Activated naive CD4-positive, alpha-beta T cell treated with anti-CD3 and anti-CD28 coated beads, Interleukin-2, amount 50 U/mL, for 16 hours (primary cell): ENCODE data around the gene TMEM141.

Experiments used
- DNase-seq: peaks from one replicate; pipeline ENCODE4 v3.0.0-alpha.2; 2020

TMEM141 gene

DNA sequence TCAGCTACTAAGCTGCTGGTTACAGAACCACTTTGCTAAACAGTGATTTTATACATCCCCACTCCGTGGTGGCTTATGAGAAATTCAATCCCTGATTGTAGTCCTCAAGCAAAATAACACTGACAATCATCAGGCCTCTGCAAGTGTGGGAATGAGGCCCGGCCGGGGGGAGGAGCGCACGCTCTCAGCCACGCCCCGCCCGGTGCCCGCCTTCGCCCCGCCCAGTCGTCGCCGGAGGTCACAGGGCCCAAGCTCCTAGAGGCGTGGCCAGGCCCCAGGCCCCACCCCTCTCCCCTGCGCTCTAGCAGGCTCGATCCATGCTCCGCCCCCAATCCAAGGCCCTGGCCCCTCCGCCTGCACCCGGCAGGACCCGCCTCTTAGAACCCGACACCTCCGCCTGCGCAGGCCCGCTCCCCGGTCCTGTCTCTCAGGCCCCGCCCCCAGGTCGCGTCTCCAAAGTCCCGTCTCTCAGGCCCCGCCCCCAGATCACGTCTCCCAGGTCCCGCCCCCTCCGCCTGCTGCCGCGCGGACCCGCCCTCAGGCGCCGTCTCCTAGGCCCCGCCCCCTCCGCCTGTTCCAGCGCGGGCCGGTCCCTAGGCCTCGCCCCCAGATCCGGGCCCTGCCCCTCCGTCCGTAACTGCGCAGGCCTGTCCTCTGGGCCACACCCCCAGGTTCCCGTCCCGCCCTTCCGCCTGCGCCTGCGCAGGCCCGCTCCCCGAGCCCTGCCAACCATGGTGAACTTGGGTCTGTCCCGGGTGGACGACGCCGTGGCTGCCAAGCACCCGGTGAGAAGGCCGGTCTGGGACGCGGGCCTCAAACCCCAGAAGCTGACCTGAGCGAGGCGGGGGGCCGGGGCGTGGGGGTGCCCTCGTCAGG, at the start of gene TMEM141:
TSS of gene TMEM141 (plus strand) at position 705 of the 876 bp plus-strand sequence. CDS start at position 732, 27 bp downstream.
- peak; percentile 100 for DNase-seq

DNA sequence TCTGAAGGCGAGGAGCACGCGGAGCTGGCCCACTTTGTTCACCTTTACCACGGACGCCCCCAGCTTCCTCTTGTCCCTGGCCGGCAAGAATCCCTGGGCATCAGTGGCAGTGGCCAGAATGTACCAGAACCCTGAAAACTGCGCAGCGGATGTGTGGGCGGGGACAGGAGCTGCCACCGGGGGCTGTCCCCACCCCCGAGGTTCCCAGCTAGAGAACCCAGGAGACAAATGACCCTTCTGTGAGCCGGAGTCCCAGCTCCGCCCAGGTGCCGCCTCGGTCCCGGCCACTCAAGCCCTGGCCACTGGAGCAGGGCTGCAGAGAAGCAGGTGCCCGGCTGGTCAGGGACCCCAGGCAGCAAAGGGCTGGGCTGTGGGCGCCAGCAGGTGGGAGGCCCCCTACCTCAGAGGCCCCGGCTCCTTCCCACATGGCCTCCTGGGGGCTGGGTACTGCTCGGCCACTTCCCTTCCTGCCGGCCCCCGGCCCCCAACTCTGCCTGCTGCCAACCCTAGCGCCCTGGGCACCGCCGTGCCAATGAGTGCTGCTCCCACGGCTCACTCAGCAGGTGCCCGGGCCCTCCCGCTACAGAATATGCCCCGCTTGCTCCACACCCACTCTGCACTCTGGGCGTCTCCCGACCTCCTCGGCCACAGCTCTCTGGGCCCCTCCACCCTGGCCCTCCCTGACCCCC, 49.1 kb upstream of the TMEM141 start:
- DNase-seq, result no peak

DNA sequence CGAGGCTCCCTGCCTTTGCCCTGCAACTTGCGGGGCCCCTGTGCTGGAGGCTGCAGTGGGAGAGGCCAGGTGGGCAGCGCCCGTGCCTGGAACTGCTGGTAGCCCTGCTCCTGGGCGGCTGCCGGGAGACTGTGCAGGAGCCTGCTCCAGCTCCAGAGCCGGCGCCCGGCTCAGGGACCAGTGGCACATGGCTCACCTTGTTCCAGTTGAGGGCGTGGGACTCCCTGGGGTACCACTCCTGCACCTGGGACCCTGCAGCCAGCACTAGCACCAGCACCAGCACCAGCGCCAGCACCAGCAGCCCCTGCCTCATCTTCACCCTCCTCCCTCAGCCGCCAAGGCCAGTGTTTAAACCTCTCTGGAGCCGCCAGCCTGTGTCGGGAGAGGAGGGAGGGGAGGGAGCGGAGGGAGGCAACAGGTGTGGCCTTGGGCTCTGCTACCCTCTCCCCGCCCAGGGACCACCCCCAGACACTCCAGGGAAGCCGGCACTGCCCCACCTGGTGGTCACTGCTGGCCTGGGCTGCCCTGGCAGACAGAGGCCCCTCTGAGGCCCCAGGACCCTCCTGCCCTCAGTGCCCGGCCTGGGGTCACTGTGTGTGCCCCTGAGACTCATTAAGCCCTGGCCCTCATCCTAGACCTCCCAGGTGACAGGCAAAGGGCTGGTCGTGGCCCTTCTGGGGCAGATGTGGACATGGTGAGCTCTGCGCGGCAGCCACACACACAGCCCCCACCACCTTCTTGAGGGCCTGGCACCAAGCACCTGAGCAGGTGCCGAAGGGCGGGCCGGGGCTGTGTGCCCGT, 48.4 kb upstream of the TMEM141 start, which contains the start of gene LCN10:
TSS of gene LCN10 (minus strand) at position 350 of the 801 bp plus-strand sequence. CDS start at position 313, 37 bp downstream.
- DNase-seq, result no peak

DNA sequence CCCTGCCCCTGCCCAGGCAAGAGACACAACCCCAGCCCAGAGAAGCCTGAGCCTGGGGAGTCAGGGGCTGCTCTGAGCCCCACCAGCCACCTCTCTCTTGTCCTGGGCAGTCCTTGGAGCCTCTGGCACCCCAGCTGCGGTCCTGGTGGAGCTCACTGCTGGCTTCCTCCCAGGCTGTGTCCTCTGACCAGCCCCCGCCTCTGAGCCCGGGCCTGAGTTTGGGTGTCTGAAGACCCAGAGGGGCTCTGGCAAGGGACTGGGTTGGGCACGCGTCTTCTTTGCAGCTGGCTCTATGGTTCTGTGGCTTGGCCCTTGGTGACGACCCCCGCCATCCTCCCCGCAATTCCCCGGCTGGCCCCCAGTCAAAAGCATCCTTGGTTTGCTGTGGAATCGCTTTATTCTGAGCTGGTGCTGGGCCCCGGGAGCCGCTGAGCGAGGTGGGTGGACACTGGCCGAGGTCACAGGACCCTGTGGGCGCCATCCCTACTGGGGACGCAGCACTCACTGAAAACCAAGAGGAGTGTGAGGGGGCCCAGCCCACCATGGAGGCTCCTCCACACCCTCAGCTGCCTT, 47.4 kb upstream of the TMEM141 start:
- no peak for DNase-seq

DNA sequence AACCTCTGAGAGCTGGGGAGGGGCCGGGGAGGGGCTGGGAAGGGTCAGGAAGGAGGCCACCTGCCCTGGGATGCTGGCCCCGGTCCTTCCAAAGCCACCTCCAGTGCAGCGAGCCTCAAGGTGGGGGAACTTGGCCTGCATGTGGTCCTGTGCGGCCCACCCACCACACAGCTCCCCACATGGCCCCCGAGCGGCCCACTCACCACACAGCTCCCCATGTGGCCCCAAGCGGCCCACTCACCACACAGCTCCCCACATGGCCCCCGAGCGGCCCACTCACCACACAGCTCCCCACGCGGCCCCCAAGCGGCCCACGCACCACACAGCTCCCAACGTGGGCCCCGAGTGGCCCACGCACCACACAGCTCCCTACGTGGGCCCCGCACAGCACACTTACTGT, 46.4 kb upstream of the TMEM141 start:
- no peak for DNase-seq

DNA sequence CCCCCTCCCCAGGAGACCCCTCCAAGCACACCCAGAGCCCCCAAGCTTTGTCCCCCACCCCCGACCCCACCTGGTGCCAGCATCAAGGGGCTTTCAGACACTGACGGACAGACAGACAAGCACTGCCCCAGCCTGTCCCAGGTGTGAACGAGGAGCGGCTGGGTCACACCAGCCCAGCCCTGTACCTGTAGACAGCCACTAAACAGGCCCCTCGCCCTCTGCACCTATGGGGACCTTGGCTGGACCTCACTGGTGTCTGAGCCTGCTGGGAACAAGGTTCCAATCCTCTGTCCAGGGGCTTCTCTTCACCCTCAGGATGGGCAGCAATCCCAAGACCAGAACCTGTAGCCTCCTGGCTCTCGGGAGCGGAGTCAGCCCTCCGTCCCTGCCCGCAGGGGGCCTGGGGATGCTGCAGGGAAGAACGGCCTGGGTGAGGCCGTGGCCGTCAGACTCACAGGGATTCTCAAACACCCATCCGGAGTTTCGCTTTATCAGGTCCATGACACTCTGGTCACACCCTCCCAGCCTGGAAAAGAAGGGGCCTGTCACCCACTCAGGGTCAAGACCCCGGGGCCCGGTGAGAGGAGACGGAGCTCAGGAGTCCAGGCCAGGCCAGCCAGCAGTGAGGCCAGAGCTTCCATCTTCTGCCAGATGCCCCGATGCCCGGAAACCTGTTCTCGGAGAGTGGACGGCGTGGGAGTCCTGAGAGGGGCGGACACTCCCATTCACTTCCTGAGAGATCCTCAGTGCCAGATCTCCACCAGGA, 45.6 kb upstream of the TMEM141 start:
- DNase-seq, result no peak

DNA sequence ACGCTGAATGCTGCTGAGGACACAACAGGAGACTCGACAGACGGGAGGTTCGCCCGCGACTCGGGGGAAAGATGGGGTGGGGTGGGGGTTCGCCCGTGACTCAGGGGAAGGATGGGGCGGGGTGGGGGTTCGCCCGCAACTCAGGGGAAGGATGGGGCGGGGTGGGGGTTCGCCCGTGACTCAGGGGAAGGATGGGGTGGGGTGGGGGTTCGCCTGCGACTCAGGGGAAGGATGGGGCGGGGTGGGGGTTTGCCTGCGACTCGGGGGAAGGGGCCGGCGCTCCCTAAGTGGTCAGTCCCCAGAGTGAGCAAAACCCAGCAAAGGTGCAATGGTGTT, 45.0 kb upstream of the TMEM141 start:
- no peak for DNase-seq

DNA sequence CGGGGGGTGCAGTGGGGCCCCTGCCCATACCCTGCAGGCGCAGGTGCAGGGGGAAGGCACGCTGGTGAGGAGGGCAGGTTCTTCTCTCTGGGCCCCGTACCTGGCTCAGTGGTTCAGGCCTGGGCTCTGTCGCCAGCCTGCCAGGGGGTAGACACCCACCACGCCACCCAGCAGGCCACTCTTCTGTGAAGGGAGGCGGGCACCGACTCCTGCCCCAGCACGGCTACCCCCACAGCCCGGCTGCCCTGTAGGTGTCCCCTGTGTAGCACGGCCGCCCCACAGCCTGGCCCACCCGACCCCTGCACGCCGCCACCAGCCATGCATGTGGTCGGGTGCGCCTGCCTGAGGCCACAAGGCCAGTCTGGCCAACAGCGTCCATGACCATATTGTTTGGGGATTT, 44.5 kb upstream of the TMEM141 start:
- DNase-seq, result no peak

DNA sequence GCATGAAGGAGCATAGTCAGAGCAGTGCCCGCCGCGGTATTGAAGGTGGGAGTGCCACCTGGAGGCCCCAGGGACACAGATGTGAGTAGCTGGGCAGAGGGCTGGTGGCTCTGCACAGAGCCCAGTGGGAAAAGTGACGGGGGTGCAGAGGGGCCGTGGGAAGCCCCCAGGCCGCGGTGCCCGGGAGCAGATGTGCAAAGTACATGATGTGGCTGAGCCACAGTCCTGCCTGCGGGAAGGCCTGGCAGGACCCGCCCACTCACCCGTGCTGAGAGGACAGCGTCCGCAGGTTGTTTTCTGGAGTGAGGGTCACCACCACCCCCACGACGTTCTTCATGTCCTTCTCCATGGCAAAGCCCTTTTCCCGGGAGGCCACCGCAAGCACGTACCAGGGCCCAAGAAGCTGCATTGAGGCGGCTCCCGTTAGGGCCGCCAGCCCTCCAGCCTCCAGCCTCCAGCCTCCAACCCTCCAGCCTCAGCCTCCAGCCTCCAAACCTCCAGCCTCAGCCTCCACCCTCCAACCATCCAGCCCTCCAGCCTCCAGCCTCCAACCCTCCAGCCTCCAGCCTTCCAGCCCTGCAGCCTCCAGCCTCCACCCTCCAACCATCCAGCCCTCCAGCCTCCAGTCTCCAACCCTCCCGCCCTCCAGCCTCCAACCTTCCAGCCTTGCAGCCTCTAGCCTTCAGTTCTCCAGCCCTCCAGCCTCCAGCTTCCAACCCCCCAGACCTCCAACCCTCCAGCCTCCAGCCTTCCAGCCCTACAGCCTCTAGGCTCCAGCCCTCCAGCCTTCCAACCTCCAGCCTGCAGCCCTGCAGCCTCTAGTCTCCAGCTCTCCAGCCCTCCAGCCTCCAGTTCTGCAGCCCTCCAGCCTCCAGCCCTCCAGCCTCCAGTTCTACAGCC, 43.7 kb upstream of the TMEM141 start:
- no peak for DNase-seq

DNA sequence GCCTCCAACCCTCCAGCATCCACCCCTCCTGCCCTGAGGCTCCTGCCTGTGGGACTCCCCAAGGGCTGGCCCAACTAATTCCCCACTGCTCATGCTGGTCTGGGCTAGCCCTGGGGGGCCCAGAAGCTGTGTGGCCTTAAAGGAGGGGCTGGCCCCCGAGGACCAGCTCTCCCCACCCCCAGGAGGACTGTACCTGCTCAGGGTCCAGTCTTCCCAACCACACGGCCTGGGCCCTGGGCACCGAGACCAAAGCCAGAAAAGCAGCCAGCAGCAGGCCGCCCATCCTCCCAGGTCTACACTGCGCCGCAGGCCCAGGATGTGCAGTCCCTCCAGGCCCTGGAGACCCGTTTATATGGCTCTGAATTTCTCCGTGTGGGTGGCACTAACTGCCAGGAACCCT, 42.9 kb upstream of the TMEM141 start, which contains the start of gene LCN6:
TSS of gene LCN6 (minus strand) at position 325 of the 400 bp plus-strand sequence. CDS start at position 283, 42 bp downstream.
- DNase-seq, result no peak

DNA sequence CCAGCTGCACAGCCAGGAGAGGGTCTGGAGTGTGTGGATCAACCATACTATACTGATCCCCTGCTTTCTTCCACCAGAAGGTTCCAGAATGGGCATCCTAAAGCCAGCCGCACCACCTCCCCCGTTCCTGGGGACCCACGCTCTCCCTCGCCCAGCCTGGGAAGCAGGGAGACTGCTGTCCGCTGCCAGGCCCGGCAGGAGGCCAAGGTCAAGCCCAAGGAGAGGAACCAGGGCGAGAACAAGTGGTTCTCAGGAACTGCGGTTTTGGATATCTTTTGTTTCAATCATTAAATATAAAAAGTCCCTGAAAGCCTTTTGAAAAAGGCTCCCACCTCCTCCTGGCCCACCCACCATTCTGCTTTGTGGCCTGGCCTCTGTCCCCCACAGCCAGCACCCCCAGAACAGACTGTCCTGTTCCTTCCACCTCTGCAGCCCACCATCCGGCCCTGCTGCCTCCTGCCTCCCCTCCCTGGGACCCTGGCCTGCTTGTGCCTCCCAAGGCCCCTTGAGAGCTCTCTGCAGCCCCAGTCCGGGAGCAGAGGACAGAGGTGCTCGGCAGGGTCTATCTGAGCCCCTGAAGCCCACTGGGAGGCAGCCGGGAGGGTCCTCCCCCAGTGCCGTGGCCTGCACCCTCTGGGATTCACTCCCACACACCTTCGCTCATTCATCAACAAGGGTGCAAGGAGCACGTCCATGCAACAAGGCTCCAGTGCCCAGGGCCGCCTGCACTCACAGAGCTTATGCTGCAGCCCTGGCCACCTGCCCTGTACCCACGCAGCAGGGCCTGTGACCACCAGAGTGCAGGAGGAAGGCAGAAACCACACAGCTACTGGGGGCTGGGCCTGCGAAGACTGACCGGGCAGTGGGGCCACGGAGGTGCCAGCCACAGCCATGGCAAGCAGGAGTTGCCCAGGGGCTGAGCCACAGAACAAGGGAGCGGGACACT, 42.2 kb upstream of the TMEM141 start:
- no peak for DNase-seq

DNA sequence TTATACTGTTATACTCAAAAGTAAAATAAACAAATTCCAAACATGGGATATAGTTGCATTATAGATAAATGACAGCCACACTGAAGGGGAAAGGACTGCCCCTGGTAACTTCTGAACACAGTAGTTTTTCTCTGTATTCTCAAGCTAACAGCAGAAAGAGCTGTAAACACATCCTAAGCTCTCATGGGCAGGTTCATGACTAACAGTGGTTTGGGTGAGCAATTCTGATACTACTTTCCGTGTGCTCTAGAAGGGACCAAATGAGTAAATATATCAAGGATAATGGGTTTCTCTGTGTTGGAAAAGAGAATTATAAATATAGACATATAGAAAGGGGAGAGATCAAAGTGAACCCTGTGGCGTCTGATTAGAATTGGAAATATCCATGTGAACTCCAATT, 40.6 kb upstream of the TMEM141 start:
- DNase-seq, result no peak

DNA sequence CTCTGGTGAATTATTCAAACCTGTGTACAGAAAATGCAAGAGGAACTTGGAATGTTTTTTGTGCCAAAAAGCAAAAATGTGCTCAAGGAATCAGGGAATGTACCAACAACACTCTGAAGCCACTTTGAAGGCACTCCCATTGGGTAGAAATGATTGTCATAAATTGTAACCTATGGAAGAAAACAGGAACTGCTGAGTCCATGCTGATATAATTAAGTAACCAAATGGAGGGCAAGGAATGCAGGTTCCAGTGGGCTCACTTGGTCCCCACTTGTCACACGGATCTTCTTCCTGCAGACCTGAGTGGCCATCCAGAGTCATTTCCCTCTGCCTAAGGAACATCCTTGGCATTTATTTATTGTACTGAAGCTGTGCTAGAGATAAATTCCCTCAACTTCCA, 39.9 kb upstream of the TMEM141 start:
- no peak for DNase-seq

DNA sequence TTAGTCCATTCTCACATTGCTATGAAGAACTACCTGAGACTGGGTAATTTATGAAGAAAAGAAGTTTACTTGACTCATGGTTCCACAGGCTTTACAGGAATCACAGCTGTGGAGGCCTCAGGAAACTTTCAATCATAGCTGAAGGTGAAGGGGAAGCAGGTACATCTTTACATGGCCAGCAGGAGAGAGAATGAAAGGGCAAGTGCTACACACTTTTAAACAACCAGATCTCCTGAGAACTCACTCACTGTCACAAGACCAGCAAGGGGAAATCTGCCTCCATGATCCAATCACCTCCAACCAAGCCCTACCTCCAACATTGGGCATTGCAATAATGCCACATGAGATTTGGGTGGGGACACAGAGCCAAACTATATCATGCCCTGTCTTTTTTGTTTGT, 39.3 kb upstream of the TMEM141 start:
- no peak for DNase-seq

DNA sequence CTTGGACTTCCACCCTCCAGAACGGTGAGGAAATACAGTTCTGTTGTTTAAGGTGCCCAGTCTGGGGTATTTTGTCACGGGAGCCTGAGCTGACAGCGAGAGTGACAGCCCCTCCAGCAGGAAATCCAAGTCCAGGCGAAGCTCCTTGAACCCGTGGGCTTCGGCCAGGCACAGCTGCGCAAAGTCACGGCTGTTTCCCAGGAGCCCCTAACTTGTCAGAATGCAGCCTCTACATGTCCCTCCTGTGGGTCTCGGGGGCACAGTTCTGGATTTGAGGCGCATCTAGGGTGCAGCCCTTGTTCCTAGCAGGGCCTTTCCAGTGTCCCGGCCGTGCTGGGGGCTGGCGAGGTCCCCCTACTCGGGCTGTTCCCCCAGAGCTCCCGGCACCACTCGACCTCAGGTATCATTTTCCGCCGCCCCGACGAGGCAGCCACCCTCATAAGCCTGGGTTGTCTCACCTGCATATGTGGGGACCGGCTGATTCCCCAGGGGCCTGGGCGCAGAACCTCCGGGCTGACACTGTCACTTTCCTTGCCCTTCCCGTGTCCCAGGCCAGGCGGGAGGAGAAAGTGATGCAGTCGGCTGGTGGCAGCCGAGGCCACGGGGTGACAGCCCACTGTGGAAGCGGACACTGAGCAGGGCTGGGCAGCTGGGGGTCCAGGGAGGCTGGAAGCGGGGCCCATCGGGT, 37.6 kb upstream of the TMEM141 start:
- no peak for DNase-seq

DNA sequence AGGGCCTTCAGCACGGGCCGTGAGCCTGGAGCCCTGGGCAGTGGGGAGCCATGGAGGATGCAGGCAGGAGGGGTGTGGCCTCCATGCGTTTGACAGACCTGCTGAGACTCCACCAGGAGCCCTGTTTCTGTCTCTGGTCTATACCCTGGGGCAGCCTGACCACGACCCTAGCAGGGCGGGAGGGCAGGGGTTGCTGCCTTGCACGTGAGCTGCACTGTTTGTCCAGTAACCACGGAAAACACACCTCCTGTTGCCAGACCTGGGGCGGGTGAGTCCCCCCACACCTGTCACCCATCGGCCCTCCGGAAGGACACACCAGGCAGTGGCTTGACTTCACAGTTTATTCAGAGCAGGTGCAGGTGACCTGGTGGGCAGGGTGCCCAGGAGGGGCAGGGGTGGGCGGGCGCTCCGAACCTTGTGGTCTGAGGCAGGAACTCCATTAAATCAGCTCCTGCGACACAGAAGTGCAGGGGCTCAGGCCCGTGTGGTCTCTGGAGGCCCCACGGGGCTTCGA, 37.0 kb upstream of the TMEM141 start:
- DNase-seq, result no peak

DNA sequence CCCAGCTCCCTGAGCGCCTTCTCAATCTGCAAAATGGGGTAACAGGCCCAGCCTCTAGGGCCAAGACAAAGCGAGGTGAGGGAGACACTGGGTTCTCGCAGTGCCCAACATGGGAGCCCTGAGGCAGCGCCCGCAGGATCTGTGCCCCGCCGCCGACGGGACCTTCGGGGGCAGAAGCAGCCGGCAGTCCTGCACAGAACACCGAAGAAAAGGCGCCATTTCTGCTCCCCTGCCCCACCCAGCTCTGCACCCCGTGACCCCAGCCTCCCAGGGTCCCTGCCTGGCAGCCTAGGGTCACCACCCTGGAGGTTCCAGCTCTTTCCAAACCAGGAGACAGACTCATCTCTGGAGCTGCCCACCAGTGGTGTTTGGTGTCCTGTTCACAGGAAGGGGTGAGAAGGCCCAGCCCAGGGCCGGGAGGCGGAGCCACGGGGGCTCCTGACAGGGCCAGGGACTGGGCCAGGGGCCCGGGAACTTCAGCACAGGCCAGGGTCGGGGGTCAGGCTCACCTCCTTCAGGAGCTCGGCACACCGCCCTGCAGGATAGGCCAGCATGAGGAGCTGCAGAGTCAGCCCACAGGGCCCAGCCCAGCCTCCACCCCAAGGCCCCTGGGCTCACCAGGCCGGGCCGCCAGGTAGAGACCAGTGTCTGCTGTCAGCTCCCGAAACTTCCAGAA, 36.4 kb upstream of the TMEM141 start:
- no peak for DNase-seq
